Measurements from ENCODE around the gene MAPK7.

MAPK7 gene

GRCh38 chr17:19386051-19386929, 8.0 kb downstream of the MAPK7 start:
- no peaks in the 10 kb centered on the region for H3K9me3 Mint-ChIP-seq
- no peaks in the 10 kb centered on the region for H3K27me3 Mint-ChIP-seq (ENCODE audit: low read depth)
- peaks cover 29% of the 10 kb centered on the region for H3K36me3 Mint-ChIP-seq (ENCODE audit: low read depth)
- TF ChIP-seq CTCF (IDR thresholded peaks at IDR 0.05; ENCODE audit: unreplicated experiment in 3 of 3) = no peak
- peak overlapping the region; percentile 96 to 97 (median 96) for H3K27ac Mint-ChIP-seq
- peak overlapping the region; percentile 71 to 90 (median 86) for H3K4me3 Mint-ChIP-seq
- H3K4me1 Mint-ChIP-seq = peaks cover 71% of the 10 kb centered on the region

- no peaks in the 10 kb centered on the region for H3K27me3 Mint-ChIP-seq (ENCODE audit: low read depth)
- no peaks in the 10 kb centered on the region for H3K9me3 Mint-ChIP-seq
- peak within 1 kb of the TSS; percentile 96 to 97 (median 96) for H3K27ac Mint-ChIP-seq
- H3K36me3 Mint-ChIP-seq (ENCODE audit: low read depth) = peaks cover 24% of the 10 kb centered on the region
- no peak for TF ChIP-seq CTCF (IDR thresholded peaks at IDR 0.05; ENCODE audit: unreplicated experiment in 3 of 3)
- peaks cover 80% of the 10 kb centered on the region for H3K4me1 Mint-ChIP-seq
- peak within 1 kb of the TSS; percentile 71 to 90 (median 86) for H3K4me3 Mint-ChIP-seq
Measured at GRCh38 chr17:19386974-19387920, 8.9 kb downstream of the MAPK7 start, which contains the start of gene MFAP4. MFAP4 (minus strand) TSS chr17:19387190; CDS start chr17:19387155, 35 bp downstream.

- H3K27me3 Mint-ChIP-seq (ENCODE audit: low read depth) = no peaks in the 10 kb centered on the region
- TF ChIP-seq CTCF (IDR thresholded peaks at IDR 0.05; ENCODE audit: unreplicated experiment in 3 of 3) = no peak
- H3K27ac Mint-ChIP-seq = peak overlapping the region; percentile 96 to 97 (median 96)
Measured at GRCh38 chr17:19387921-19388521, 9.7 kb downstream of the MAPK7 start.

GRCh38 chr17:19388791-19389785, 10.8 kb downstream of the MAPK7 start:
- H3K4me3 Mint-ChIP-seq = peak overlapping the region in 1 of 3 experiments; percentile 66
- no peaks in the 10 kb centered on the region for H3K27me3 Mint-ChIP-seq (ENCODE audit: low read depth)
- peaks cover 73% of the 10 kb centered on the region for H3K4me1 Mint-ChIP-seq
- peaks cover 14% of the 10 kb centered on the region for H3K36me3 Mint-ChIP-seq (ENCODE audit: low read depth)
- TF ChIP-seq CTCF (IDR thresholded peaks at IDR 0.05; ENCODE audit: unreplicated experiment in 3 of 3) = no peak
- no peaks in the 10 kb centered on the region for H3K9me3 Mint-ChIP-seq
- H3K27ac Mint-ChIP-seq = peak overlapping the region; percentile 96 to 97 (median 96)

More at GRCh38 chr17:19387921-19388521, 9.7 kb downstream of the MAPK7 start:
- peaks cover 22% of the 10 kb centered on the region for H3K36me3 Mint-ChIP-seq (ENCODE audit: low read depth)
- peaks cover 78% of the 10 kb centered on the region for H3K4me1 Mint-ChIP-seq
- H3K4me3 Mint-ChIP-seq = peak overlapping the region; percentile 71 to 86 (median 71)
- no peaks in the 10 kb centered on the region for H3K9me3 Mint-ChIP-seq

GRCh38 chr17:19390951-19391350, 12.7 kb downstream of the MAPK7 start:
- peak overlapping the region; percentile 95 to 97 (median 96) for H3K27ac Mint-ChIP-seq
- TF ChIP-seq CTCF (IDR thresholded peaks at IDR 0.05; ENCODE audit: unreplicated experiment in 3 of 3) = no peak
- peaks cover 59% of the 10 kb centered on the region for H3K4me1 Mint-ChIP-seq
- H3K36me3 Mint-ChIP-seq (ENCODE audit: low read depth) = no peaks in the 10 kb centered on the region
- no peaks in the 10 kb centered on the region for H3K27me3 Mint-ChIP-seq (ENCODE audit: low read depth)
- no peaks in the 10 kb centered on the region for H3K9me3 Mint-ChIP-seq
- no peak overlapping the region for H3K4me3 Mint-ChIP-seq
